Measurements from ENCODE around the gene FRMD4B. TPM values are rescaled to one million over a fixed set of nuclear protein-coding genes. Genes with fewer than 3 reads are reported as not detected.
"Not testable (repeated sequence)": the region's sequence is repeated elsewhere in the genome, so short reads cannot be mapped to it uniquely, and the experiment has no call there.

The FRMD4B gene
- total RNA-seq, 1 experiment from 2014 or later, result 19.1 TPM

DNA sequence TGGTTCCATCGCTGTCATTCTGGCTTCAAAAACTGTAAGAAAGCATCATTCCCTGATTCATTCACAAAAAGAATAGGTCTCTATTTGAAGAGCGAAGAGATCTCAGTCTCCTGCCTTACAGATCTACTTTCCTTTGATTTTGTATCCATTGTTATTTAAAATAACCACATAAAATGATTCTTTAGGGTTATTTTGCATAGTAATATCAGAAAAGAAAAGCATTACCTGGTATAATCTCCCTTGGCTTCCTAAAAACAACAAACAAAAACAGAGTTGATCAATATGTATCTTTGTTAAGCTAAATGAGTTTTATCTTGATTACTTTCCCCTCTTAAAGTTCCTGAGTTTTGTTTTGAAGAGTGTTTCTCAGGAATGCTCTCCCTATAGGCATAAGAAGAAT is 136.9 kb downstream of the FRMD4B start:
- DNase-seq (ENCODE audit: low read depth), result no peak

GRCh38 chr3:69248436-69248835 is 137.5 kb downstream of the FRMD4B start:
- DNase-seq (ENCODE audit: low read depth), result no peak

GRCh38 chr3:69246612-69247011 is 139.3 kb downstream of the FRMD4B start:
- DNase-seq (ENCODE audit: low read depth), result no peak

GRCh38 chr3:69244039-69244438 is 141.8 kb downstream of the FRMD4B start:
- no peak for DNase-seq (ENCODE audit: low read depth)

DNA sequence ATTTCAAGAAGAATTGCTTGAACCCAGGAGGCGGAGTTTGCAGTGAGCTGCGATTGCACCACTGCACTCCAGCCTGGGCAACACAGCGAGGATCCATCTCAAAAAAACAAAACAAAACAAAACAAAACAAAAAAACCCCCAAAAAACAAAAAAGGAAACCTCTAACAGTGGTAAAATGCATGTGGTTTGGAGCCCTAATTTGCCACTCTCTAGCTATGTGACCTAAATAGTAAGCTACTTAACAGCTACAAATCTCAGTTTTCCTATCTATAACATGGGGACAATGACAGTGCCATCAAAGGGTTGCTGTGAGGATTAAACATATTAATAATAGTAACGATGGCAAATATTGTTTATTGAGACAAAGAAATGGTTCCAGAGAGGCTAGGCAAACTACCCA is 144.1 kb downstream of the FRMD4B start:
- no peak for DNase-seq (ENCODE audit: low read depth)

DNA sequence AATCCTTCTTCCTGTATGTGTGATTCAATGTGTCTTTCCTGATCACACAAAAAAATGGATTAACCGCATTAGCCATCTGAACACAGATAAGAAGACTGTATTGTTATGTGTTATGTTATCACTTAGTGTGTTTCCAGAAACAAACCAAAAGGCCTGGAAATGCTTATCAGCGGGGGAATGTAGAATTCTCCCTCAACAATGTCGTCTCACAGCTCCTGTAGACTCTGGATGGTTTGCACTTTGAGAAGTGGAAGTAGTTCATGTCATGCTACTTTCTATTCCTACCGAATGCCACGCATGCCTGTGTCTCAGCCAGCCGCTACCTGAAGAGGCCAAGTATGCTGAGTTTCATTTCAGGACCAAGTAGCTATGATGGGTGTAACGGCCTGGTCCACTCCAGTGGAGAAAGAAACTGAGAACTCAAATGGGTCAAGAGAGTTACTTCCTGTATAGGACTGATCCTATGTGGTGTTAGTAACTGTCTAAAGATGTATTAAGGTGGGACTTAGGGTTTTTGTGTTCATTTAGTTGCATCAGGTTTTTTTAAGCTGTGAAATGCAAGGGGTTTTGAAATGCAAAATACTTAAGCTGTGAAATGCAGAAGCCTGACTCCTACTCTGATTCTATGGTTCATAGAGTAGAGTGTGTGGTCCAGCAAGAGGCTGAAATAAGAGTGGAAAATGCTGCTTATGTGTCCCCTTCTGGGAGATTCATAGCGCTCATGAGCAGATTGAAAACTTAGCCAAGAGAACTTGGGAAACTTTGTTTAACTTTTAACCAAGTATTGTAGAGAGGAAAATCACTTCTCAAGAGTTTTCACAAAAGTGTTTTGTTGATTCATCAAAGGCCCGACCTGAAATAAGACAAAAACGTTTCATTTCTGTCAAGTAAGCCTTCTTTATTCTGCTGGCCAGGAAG is 145.0 kb downstream of the FRMD4B start:
- no peak for DNase-seq (ENCODE audit: low read depth)

DNA sequence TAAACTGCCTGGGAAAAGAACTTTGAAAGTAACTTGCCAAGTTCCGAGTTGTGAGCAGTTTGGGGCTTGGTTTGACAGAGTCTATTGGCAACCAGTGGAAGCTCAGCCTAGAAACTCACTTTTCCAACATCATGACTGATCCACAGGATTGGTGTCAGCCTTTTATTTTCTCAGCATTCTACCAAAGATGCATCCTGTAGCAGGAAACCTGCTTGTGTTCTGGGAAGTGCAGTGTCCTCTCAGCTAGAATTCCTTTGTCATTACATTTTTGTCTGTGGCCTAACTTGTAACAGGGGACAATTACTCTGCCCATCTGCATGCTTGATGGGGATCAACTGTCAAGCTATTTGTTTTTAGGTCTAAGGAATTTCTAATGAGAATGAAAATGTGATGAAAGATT is 146.8 kb downstream of the FRMD4B start:
- no peak for DNase-seq (ENCODE audit: low read depth)

- DNase-seq (ENCODE audit: low read depth), result no peak
These were observed 148.8 kb downstream of the FRMD4B start for GRCh38 chr3:69236812-69237707.

GRCh38 chr3:69235882-69236281 is 150.0 kb downstream of the FRMD4B start:
- no peak for DNase-seq (ENCODE audit: low read depth)

DNA sequence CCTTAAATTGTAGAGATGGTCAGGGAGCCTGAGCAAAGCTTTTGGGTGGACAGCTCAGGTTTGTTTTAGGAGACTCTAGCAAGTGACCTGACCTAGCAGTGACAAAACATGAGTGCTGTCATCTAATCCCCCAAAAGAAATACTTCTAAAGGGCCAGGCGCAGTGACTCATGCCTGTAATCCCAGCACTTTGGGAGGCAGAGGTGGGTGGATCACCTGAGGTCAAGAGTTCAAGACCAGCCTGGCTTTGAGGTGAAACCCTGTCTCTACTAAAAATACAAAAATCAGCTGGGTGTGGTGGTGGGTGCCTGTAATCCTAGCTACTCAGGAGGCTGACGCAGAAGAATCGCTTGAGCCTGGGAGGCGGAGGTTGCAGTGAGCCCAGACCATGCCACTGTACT is 150.7 kb downstream of the FRMD4B start:
- DNase-seq (ENCODE audit: low read depth), result not testable (repeated sequence)

DNA sequence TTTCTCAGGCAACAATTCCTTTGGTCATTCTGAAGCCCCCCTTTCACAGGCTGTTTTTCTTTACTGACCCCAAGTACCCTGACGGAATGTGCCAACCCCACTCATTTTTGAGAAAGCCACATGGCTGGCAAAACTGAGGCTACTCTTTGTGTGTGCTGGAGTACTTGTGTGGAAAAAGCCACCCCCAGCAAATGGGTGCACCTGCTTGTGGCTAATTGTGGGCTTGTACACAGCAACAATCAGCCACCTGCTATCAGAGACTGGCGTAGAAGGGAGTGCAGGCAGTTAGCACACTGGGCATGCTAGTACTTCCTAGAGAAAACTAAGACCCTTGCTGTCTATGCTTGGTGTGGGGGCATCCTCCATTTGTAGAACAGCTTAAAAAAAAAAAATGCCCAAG is 153.4 kb downstream of the FRMD4B start:
- DNase-seq (ENCODE audit: low read depth), result no peak

GRCh38 chr3:69231929-69232440 is 153.9 kb downstream of the FRMD4B start:
- peak; percentile 40 for DNase-seq (ENCODE audit: low read depth)

DNA sequence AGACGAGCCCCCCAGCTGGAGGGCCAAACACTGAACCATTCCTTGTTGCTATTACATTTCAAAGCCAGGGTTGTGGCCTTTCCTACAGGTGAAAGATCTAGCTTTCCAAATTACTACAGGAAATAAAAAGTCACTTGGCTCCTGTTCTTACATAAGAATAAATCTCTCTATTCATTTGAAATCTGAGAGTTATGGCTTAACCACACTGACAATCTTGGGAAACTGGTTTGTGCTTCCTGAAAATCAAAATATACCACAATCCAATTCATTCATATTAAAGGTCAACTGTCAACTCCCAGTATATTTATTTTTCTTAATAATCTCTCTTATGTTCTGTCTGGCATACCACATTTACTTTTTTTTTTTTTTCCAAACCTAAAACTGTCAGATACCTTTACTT is 159.8 kb downstream of the FRMD4B start:
- peak; percentile 25 for DNase-seq (ENCODE audit: low read depth)

DNA sequence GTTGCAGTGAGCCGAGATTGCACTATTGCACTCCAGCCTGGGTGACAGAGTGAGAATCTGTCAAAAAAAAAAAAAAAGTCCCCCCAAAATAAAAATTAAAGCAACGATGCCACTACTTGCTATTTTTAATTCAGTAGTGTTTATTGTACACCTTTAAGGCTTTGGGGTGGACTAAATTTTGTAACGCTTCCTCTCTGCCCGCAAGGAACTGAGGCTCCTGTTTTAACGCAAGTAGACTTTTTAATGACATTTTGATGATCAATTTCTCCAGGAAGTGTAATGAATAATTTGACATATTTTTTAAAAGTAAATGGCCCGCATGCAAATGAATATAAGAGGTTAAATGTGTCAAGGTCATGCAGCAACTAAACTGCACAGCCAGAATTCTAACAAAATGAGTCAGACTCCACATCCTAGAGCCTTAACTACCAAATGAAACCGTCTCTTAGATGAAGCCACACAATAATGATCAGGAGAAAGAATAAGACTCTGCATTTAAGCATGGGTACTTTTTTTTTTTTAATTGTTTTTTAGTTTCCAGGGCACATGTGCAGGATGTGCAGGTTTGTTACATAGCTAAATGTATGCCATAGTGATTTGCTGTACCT is 166.7 kb downstream of the FRMD4B start:
- peak; percentile 25 for DNase-seq (ENCODE audit: low read depth)

GRCh38 chr3:69218079-69218478 is 167.8 kb downstream of the FRMD4B start:
- no peak for DNase-seq (ENCODE audit: low read depth)

DNA sequence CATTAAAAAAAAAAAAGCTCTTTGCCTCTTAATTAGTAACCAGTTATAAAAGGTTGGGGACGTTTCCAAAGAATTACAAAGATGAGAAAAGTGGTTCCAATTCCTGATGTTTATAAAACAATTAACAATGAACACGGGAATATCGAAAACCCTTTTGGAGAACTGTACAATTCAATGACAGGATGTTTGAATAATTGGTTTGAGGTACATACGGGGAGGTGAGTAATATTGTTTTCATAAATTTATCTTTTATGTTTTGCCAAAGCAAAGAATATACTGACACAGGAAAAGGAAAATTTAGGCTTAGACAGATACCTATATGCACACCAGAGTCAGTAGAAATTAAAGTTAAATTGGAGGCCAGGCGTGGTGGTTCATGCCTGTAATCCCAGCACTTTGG is 168.9 kb downstream of the FRMD4B start:
- no peak for DNase-seq (ENCODE audit: low read depth)

GRCh38 chr3:69214241-69214640 is 171.6 kb downstream of the FRMD4B start:
- peak; percentile 32 for DNase-seq (ENCODE audit: low read depth)

DNA sequence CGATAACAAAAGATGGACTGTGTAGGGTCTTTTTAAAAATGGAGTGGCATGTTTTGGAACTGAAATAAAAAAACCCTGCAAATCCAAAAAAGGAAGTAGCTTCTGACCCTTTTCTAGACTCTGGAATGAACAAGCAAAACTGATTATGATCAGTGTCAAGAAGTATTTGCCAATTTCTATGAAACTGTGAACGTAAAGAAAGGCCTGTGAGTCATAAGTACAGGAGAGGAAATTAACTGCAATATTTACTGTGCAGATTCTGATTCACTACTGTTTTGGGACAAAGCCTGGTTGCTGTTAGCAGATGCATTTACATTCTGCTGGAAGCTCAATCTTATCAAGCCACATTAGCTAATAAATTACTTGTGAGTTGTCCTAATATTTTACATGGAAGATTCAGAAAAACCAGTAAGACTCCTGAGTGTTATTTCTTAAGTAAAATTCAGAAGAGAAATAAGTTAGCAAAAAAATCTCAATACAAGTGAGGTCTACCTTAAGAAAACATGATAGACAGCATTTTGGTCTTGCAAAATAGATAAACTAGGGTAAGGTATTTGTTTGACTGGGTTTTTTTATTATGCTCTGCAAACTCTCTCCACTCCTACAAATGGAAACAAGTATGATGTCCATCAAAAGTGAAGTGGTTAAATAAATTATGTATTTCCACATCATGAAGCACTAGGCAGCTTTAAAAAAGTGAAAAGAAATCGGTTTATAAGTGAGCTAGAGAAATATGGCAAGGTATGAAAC is 173.3 kb downstream of the FRMD4B start:
- DNase-seq (ENCODE audit: low read depth), result peak; percentile 88

GRCh38 chr3:69210068-69210730 is 175.7 kb downstream of the FRMD4B start:
- DNase-seq (ENCODE audit: low read depth), result no peak

- no peak for DNase-seq (ENCODE audit: low read depth)
These were observed 176.5 kb downstream of the FRMD4B start for GRCh38 chr3:69209413-69209812.

Data from HT1080 (cell line).